ENCODE measurements around the gene RNU6-1.

GRCh38 chr15:67884009-67884408 is 44.2 kb upstream of the RNU6-1 start:
- TF ChIP-seq EZH2 (IDR thresholded peaks at IDR 0.05; ENCODE audit: insufficient read depth, poor library complexity, severe bottlenecking) = no peak
- TF ChIP-seq EZH2phosphoT487 (IDR thresholded peaks at IDR 0.05; ENCODE audit: insufficient read depth, low read depth) = no peak
